ENCODE results near the gene HTT-AS. TPM values are rescaled to one million over a fixed set of nuclear protein-coding genes. Genes with fewer than 3 reads are reported as not detected.

The HTT-AS gene
- total and polyA plus RNA-seq, 2 of the 8 experiments (the other 6 are each of a cell fraction or from before 2014, with no cell fraction given), result not detected

DNA sequence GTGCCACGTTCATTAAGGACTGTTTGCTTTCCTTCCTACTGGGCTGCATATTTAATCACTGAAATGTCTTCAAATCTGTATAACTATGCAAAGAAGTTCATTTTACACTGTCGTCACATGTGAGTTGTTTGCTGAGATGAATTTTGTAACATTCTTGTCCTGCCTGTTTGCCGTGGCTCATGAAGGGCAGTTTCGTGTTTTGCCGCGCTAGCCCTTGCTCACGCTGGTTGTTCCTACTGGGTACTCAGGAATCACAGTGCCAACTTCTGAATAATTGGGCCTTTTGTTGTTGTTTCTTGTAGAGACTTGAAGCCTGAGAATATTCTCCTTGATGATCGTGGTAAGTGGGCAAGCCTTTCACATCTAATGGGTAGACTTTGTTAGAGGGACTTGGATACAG, 52.2 kb downstream of the HTT-AS start (continued):
- TF ChIP-seq, protein P1, sequence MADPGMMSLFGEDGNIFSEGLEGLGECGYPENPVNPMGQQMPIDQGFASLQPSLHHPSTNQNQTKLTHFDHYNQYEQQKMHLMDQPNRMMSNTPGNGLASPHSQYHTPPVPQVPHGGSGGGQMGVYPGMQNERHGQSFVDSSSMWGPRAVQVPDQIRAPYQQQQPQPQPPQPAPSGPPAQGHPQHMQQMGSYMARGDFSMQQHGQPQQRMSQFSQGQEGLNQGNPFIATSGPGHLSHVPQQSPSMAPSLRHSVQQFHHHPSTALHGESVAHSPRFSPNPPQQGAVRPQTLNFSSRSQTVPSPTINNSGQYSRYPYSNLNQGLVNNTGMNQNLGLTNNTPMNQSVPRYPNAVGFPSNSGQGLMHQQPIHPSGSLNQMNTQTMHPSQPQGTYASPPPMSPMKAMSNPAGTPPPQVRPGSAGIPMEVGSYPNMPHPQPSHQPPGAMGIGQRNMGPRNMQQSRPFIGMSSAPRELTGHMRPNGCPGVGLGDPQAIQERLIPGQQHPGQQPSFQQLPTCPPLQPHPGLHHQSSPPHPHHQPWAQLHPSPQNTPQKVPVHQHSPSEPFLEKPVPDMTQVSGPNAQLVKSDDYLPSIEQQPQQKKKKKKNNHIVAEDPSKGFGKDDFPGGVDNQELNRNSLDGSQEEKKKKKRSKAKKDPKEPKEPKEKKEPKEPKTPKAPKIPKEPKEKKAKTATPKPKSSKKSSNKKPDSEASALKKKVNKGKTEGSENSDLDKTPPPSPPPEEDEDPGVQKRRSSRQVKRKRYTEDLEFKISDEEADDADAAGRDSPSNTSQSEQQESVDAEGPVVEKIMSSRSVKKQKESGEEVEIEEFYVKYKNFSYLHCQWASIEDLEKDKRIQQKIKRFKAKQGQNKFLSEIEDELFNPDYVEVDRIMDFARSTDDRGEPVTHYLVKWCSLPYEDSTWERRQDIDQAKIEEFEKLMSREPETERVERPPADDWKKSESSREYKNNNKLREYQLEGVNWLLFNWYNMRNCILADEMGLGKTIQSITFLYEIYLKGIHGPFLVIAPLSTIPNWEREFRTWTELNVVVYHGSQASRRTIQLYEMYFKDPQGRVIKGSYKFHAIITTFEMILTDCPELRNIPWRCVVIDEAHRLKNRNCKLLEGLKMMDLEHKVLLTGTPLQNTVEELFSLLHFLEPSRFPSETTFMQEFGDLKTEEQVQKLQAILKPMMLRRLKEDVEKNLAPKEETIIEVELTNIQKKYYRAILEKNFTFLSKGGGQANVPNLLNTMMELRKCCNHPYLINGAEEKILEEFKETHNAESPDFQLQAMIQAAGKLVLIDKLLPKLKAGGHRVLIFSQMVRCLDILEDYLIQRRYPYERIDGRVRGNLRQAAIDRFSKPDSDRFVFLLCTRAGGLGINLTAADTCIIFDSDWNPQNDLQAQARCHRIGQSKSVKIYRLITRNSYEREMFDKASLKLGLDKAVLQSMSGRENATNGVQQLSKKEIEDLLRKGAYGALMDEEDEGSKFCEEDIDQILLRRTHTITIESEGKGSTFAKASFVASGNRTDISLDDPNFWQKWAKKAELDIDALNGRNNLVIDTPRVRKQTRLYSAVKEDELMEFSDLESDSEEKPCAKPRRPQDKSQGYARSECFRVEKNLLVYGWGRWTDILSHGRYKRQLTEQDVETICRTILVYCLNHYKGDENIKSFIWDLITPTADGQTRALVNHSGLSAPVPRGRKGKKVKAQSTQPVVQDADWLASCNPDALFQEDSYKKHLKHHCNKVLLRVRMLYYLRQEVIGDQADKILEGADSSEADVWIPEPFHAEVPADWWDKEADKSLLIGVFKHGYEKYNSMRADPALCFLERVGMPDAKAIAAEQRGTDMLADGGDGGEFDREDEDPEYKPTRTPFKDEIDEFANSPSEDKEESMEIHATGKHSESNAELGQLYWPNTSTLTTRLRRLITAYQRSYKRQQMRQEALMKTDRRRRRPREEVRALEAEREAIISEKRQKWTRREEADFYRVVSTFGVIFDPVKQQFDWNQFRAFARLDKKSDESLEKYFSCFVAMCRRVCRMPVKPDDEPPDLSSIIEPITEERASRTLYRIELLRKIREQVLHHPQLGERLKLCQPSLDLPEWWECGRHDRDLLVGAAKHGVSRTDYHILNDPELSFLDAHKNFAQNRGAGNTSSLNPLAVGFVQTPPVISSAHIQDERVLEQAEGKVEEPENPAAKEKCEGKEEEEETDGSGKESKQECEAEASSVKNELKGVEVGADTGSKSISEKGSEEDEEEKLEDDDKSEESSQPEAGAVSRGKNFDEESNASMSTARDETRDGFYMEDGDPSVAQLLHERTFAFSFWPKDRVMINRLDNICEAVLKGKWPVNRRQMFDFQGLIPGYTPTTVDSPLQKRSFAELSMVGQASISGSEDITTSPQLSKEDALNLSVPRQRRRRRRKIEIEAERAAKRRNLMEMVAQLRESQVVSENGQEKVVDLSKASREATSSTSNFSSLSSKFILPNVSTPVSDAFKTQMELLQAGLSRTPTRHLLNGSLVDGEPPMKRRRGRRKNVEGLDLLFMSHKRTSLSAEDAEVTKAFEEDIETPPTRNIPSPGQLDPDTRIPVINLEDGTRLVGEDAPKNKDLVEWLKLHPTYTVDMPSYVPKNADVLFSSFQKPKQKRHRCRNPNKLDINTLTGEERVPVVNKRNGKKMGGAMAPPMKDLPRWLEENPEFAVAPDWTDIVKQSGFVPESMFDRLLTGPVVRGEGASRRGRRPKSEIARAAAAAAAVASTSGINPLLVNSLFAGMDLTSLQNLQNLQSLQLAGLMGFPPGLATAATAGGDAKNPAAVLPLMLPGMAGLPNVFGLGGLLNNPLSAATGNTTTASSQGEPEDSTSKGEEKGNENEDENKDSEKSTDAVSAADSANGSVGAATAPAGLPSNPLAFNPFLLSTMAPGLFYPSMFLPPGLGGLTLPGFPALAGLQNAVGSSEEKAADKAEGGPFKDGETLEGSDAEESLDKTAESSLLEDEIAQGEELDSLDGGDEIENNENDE (IDR thresholded peaks at IDR 0.05; ENCODE audit: insufficient replicate concordance, low read length), result no peak
- TF ChIP-seq FOSL1 (IDR thresholded peaks at IDR 0.05; ENCODE audit: insufficient read depth, low read depth, low read length) (no peak), BRCA1 (IDR thresholded peaks at IDR 0.05; ENCODE audit: low read depth, low read length) (no peak), RNF2 (IDR thresholded peaks at IDR 0.05; ENCODE audit: borderline replicate concordance, low read depth, low read length, missing control alignments, poor library complexity, severe bottlenecking) (no peak), KDM5A (IDR thresholded peaks at IDR 0.05; ENCODE audit: low read length) (no peak), RBBP5 (IDR thresholded peaks at IDR 0.05; ENCODE audit: borderline replicate concordance, low read depth, low read length) (no peak)
